ENCODE results near the gene LMO7.

GRCh38 chr13:75705908-75706307 lies 69.8 kb downstream of the LMO7 start:
- TF ChIP-seq POLR2AphosphoS5 (IDR thresholded peaks at IDR 0.05; ENCODE audit: low read depth, low read length) (no peak), POLR2A (IDR thresholded peaks at IDR 0.05; ENCODE audit: low read depth, low read length) (no peak), TAF1 (IDR thresholded peaks at IDR 0.05; ENCODE audit: borderline replicate concordance, low read depth, low read length) (no peak)

All from GM12892 (cell line).